NT2/D1 (cell line): ENCODE results near the gene SAT2.

ENCODE experiments used
- YY1 ChIP-seq: IDR thresholded peaks from 2 replicates; pipeline ENCODE4 v1.6.1; 2011; ENCODE audit not compliant: insufficient read length, insufficient read depth
- ZNF274 ChIP-seq: IDR thresholded peaks from 2 replicates; pipeline ENCODE4 v1.6.1; 2011; ENCODE audit warnings: mild to moderate bottlenecking, low read depth, low read length

DNA sequence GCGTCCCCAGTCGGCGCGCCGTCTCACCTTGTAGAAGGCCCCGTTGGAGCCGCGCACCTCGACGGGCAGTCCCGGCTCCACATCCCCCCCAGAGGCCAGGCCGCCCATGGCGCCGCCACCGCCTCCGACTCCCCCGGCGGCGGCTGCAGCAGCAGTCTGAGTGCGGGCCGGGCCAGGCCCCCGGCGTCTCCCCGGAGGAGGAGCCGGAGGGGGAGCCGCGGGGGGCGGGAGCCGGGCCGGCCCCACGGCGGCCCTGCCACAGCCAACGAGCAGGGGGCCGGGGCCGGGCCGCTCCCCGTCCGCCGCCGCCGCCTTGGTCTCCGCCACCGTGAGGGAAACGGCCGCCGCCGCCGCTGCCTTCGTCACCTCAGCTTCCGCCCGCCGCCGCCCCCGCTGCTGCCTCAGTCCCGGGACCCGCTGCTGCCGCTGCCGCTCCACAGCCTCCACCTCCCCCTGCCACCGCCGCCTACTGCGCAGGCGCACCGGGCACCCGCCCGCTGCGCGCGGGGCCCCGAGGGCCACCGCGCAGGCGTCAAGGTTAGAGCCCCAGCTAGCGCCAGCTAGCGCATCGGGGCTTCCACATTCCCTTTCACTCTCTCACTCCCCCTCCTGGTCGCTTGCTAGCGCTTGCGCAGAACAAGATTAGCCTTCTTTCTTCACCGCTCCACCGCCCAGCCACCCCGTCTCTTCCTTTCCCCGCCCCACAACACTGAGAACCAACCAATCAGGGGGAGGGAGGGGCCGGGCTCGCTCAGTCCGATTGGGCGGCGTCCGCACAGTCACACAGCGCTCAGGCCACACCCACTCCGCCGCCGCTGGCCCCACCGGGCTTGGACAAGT lies 13.0 kb downstream of the SAT2 start, which contains the start of gene FXR2:
- TF ChIP-seq ZNF274, result no peak
- no peak for TF ChIP-seq YY1
